OCI-LY7 (cell line): Measurements from ENCODE around the gene OTUD3. TPM values are rescaled to one million over a fixed set of nuclear protein-coding genes. Genes with fewer than 3 reads are reported as not detected.
"Not testable (repeated sequence)": the region's sequence is repeated elsewhere in the genome, so short reads cannot be mapped to it uniquely, and the experiment has no call there.

ENCODE experiments used
- BruUV-seq: library from RNA; stranded (reverse); fragments of 400-500 nt; replicated peaks from 2 replicates; lab custom pipeline; 2021; lab: Mats Ljungman, UMichigan
- CTCF ChIA-PET: fragments of 300-600 bp; sonication (Branson Sonifier 250); formaldehyde crosslinking; loops from one replicate; lab custom pipeline; 2022; ENCODE audit warnings: antibody characterized with exemption; ENCODE audit not compliant: unreplicated experiment; lab: Charles Lee
- POLR2A ChIA-PET: fragments of 300-600 bp; sonication (Branson Sonifier 250); formaldehyde crosslinking; loops from one replicate; lab custom pipeline; 2022; ENCODE audit warnings: antibody characterized with exemption; lab: Charles Lee
- DNase-seq: peaks from one replicate; pipeline ENCODE4 v3.0.0-alpha.2; 2015; ENCODE audit warnings: low spot score
- H2AFZ ChIP-seq: fragments of 200-600 bp; sonication (generic), shearing (Covaris generic); 2 replicates; pipeline ENCODE4 v1.6.1; 2014; ENCODE audit warnings: mild to moderate bottlenecking, antibody characterized with exemption, low read length, moderate library complexity
- H3K27ac ChIP-seq: fragments of 200-600 bp; sonication (generic); 2 replicates; pipeline ENCODE4 v1.5.1; 2014; ENCODE audit warnings: mixed run types, low read depth, mild to moderate bottlenecking, moderate library complexity, low read length, inconsistent platforms; ENCODE audit not compliant: poor library complexity, severe bottlenecking
- H3K36me3 ChIP-seq: fragments of 200-600 bp; sonication (generic); 2 replicates; pipeline ENCODE4 v1.6.1; 2014; ENCODE audit warnings: mild to moderate bottlenecking, antibody characterized with exemption, low read length, moderate library complexity, mixed read lengths; ENCODE audit not compliant: insufficient read depth
- H3K4me1 ChIP-seq: fragments of 200-600 bp; sonication (generic); 2 replicates; pipeline ENCODE4 v1.5.1; 2014; ENCODE audit warnings: mild to moderate bottlenecking, low read length; ENCODE audit not compliant: insufficient read depth, poor library complexity, severe bottlenecking
- H3K4me2 ChIP-seq: fragments of 200-600 bp; sonication (generic); 2 replicates; pipeline ENCODE4 v1.6.1; 2014; ENCODE audit warnings: mild to moderate bottlenecking, low read length
- H3K4me3 ChIP-seq: fragments of 200-600 bp; sonication (generic); 2 replicates; pipeline ENCODE4 v1.5.1; 2014; ENCODE audit warnings: mild to moderate bottlenecking, low read depth, low read length; ENCODE audit not compliant: poor library complexity, severe bottlenecking
- H3K79me2 ChIP-seq: fragments of 200-600 bp; sonication (generic); 2 replicates; pipeline ENCODE4 v1.6.1; 2016; ENCODE audit warnings: low read depth, mild to moderate bottlenecking, low read length, moderate library complexity, mixed read lengths; ENCODE audit not compliant: insufficient read depth
- H3K9me2 ChIP-seq: fragments of 200-600 bp; sonication (generic); 2 replicates; pipeline ENCODE4 v1.6.1; 2016; ENCODE audit warnings: mild to moderate bottlenecking, low read length, mixed read lengths; ENCODE audit not compliant: insufficient read depth
- H3K9me3 ChIP-seq: fragments of 200-600 bp; sonication (generic); 2 replicates; pipeline ENCODE4 v1.6.1; 2014; ENCODE audit warnings: mild to moderate bottlenecking, mixed run types, low read length, mixed read lengths
- H4K20me1 ChIP-seq: fragments of 200-600 bp; sonication (generic); 2 replicates; pipeline ENCODE4 v1.6.1; 2014; ENCODE audit warnings: mild to moderate bottlenecking, antibody characterized with exemption, low read length, moderate library complexity, mixed read lengths; ENCODE audit not compliant: insufficient read depth
- CTCF ChIP-seq: fragments of 200-600 bp; sonication (generic); conservative IDR thresholded peaks from 2 replicates; pipeline ENCODE4 v1.5.1; 2014; ENCODE audit warnings: mild to moderate bottlenecking, antibody characterized with exemption, low read length, moderate library complexity, mixed read lengths
- EZH2phosphoT487 ChIP-seq: fragments of 200-600 bp; sonication (generic); IDR thresholded peaks from 2 replicates; pipeline ENCODE4 v1.6.1; 2018; ENCODE audit warnings: low read depth, borderline replicate concordance, mild to moderate bottlenecking, mixed run types, antibody characterized with exemption, low read length, moderate library complexity, mixed read lengths
- intact Hi-C: fragments of 100-400 bp; cut with micrococcal nuclease; formaldehyde crosslinking; loops from one replicate; pipeline ENCODE4 v1.10.0; 2022; ENCODE audit not compliant: unreplicated experiment
- total RNA-seq, 2 experiments: library from RNA; depleted of rRNA in 1 of 2; stranded (reverse); fragments of >200 nt in 1 of 2; shearing (Covaris generic) in 1 of 2; gene quantifications; 2 replicates each; pipeline ENCODE4 v1.2.3, GENCODE V29; 2014 to 2022

Gene OTUD3
- total RNA-seq, 2 experiments from 2014 or later: 7.3 to 14.7 TPM

- BruUV-seq: no TSS peak
- POLR2A ChIA-PET: no interaction called here
Observed at GRCh38 chr1:19845555-19845954, 36.6 kb upstream of the OTUD3 start.

GRCh38 chr1:19846338-19846737, 35.9 kb upstream of the OTUD3 start:
- no peaks in the 10 kb centered on the region for H3K36me3 ChIP-seq
- H3K4me2 ChIP-seq: no peak overlapping the region
- ChIA-PET CTCF (no interaction called here), POLR2A (interaction anchor here (0.5 kb wide), 1 partner anchor 500 kb away, joined by 6 read pairs; no protein-coding TSS in a partner anchor)
- no TSS peak for BruUV-seq
- H4K20me1 ChIP-seq: no peaks in the 10 kb centered on the region
- intact Hi-C loops: no loop called here
- no peak for TF ChIP-seq CTCF
- TF ChIP-seq EZH2phosphoT487: no peak
- DNase-seq: no peak
- no peak overlapping the region for H2AFZ ChIP-seq
- no peaks in the 10 kb centered on the region for H3K9me2 ChIP-seq
- no peaks in the 10 kb centered on the region for H3K4me1 ChIP-seq
- no peak overlapping the region for H3K27ac ChIP-seq
- H3K79me2 ChIP-seq: no peaks in the 10 kb centered on the region
- H3K9me3 ChIP-seq: no peaks in the 10 kb centered on the region
- H3K4me3 ChIP-seq: no peak overlapping the region

More at GRCh38 chr1:19845555-19845954, 36.6 kb upstream of the OTUD3 start:
- Histone ChIP-seq H3K79me2 (no peaks in the 10 kb centered on the region), H3K4me3 (no peak overlapping the region), H4K20me1 (no peaks in the 10 kb centered on the region), H3K36me3 (no peaks in the 10 kb centered on the region), H3K9me3 (no peaks in the 10 kb centered on the region), H3K9me2 (no peaks in the 10 kb centered on the region), H3K4me1 (no peaks in the 10 kb centered on the region), H2AFZ (no peak overlapping the region), H3K27ac (no peak overlapping the region), H3K4me2 (no peak overlapping the region)
- intact Hi-C loops: no loop called here
- DNase-seq: no peak
- TF ChIP-seq EZH2phosphoT487 (no peak), CTCF (no peak)
- CTCF ChIA-PET: no interaction called here

GRCh38 chr1:19847334-19847733, 34.9 kb upstream of the OTUD3 start:
- H4K20me1 ChIP-seq, H3K79me2 ChIP-seq, H3K4me3 ChIP-seq, H2AFZ ChIP-seq, H3K4me1 ChIP-seq, POLR2A ChIA-PET, CTCF ChIA-PET, H3K9me2 ChIP-seq, BruUV-seq, DNase-seq, intact Hi-C loops, H3K27ac ChIP-seq, H3K36me3 ChIP-seq, H3K9me3 ChIP-seq, H3K4me2 ChIP-seq: not testable (repeated sequence)

- H3K4me3 ChIP-seq, DNase-seq, H3K4me2 ChIP-seq, H4K20me1 ChIP-seq, H3K9me3 ChIP-seq, H2AFZ ChIP-seq, H3K4me1 ChIP-seq, H3K79me2 ChIP-seq, H3K27ac ChIP-seq, intact Hi-C loops, CTCF ChIA-PET, H3K36me3 ChIP-seq, H3K9me2 ChIP-seq, BruUV-seq: not testable (repeated sequence)
- POLR2A ChIA-PET: interaction anchor here (0.6 to 0.9 kb wide), 3 partner anchors 9 to 773 kb away, joined by 3 to 4 read pairs (median 3); no protein-coding TSS in a partner anchor
Observed at GRCh38 chr1:19849307-19849706, 32.9 kb upstream of the OTUD3 start.
